GM03348 (cell line): ENCODE data around the gene SATB1.
"Not testable (repeated sequence)": the region's sequence is repeated elsewhere in the genome, so short reads cannot be mapped to it uniquely, and the experiment has no call there.

Source experiments
- DNase-seq: peaks from one replicate; pipeline ENCODE4 v3.0.0; 2012; ENCODE audit warnings: low spot score

The SATB1 gene

GRCh38 chr3:18424729-18425640, at the start of gene SATB1:
Gene SATB1 (minus strand): TSS chr3:18425339. CDS start chr3:18420967, 4,372 bp downstream.
- peak; percentile 82 for DNase-seq

GRCh38 chr3:18474202-18474601, 49.1 kb upstream of the SATB1 start:
- no peak for DNase-seq

GRCh38 chr3:18469775-18470174, 44.6 kb upstream of the SATB1 start:
- DNase-seq, result no peak

- no peak for DNase-seq
These were observed 41.0 kb upstream of the SATB1 start for GRCh38 chr3:18466136-18466535.

- no peak for DNase-seq
These were observed 29.6 kb upstream of the SATB1 start for GRCh38 chr3:18454766-18455165.

- not testable (repeated sequence) for DNase-seq
These were observed 24.5 kb upstream of the SATB1 start for GRCh38 chr3:18449618-18450017.

- DNase-seq, result no peak
These were observed 22.6 kb upstream of the SATB1 start for GRCh38 chr3:18447720-18448119.

- DNase-seq, result no peak
These were observed 21.1 kb upstream of the SATB1 start for GRCh38 chr3:18446149-18446825.

GRCh38 chr3:18445401-18446148, 20.4 kb upstream of the SATB1 start:
- DNase-seq, result peak; percentile 9

GRCh38 chr3:18444595-18445400, 19.7 kb upstream of the SATB1 start:
- DNase-seq, result peak; percentile 94

- DNase-seq, result peak; percentile 38
These were observed 18.8 kb upstream of the SATB1 start for GRCh38 chr3:18443665-18444594.

- no peak for DNase-seq
These were observed 17.9 kb upstream of the SATB1 start for GRCh38 chr3:18442756-18443664.

- no peak for DNase-seq
These were observed 16.4 kb upstream of the SATB1 start for GRCh38 chr3:18441551-18441950.

GRCh38 chr3:18440066-18440722, 15.1 kb upstream of the SATB1 start:
- DNase-seq, result peak; percentile 20

- no peak for DNase-seq
These were observed 14.1 kb upstream of the SATB1 start for GRCh38 chr3:18439281-18439680.

- no peak for DNase-seq
These were observed 13.4 kb upstream of the SATB1 start for GRCh38 chr3:18438586-18438985.

- DNase-seq, result no peak
These were observed 11.1 kb upstream of the SATB1 start for GRCh38 chr3:18436213-18436612.

- DNase-seq, result no peak
These were observed 9.6 kb upstream of the SATB1 start for GRCh38 chr3:18434711-18435110.

- DNase-seq, result no peak
These were observed 7.6 kb upstream of the SATB1 start for GRCh38 chr3:18432752-18433151.
